DLD1 (cell line): ENCODE results near the gene KLF13.

Source experiments
- in situ Hi-C: cut with HindIII; loops from 2 replicates; pipeline ENCODE4 v1.10.0; 2017; ENCODE audit warnings: low sequenced_read_pairs

The KLF13 gene

DNA sequence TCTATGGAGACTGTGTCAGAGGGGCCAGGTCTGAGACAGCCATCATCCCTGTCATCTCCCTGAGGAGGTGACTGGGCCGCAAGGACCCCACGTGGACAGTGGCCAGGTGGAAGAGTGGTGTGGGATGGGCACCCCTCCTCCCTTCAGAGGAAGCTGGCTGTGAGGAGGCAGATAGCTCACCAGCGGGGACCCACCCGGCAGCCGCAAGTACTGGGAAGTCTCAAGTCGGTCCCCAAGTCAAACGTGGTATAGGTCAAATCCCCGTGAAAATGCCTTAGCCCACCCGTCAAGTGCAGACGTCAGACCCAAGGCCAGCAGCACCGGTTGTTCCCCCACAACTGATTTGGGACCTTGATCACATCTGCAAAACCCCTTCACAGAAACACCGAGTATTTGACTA is 12.3 kb upstream of the KLF13 start:
- in situ Hi-C loops = no loop called here

DNA sequence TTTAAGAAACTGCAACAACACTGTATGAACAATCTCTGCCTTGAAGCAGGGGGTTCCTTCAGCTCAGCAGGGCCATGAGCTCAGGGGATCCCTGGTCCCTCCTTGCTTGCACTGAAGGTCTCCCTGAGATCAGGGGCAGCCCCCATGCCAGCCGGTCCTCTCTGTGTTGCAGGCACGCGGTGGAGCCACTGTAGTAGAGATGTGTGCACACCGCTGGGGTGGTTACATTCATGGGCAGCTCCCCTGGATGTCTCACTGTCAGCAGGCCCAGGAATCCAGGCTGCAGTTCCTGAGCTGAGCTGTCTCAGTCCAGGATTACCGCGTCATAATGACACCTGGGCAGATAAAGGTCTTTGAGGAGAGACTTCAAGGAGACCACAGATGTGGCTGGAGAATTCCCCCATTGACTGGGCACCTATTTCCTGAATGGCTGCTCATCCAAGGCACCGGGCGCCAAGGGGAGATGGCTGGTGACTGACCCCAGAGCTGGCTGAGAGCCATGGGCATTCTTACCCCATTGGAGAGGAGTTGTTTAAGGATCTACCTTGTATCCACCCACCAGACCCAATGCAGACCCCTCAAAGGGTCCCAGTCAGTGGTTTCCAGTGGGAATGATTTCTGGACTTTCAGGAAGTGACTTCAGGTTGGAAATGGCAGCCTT is 10.4 kb upstream of the KLF13 start:
- in situ Hi-C loops = no loop called here

DNA sequence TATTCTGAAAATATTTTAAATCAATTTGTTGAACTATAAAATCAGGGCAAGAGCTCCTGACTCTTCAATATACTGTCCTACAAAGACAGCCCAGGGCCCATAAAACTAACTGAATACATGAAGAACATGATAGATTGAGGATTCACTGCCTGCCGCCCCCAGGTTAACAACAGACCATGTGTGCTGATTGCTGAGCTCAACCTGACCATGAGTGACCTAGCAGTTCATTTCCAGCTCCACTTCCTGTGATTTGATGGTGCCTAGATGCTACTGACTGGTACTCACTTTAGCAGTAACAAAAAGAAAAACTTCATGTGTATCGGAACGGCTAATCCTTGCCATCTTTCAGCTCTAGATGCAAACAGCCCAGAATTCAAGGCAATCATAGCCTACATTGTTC is 9.6 kb upstream of the KLF13 start:
- in situ Hi-C loops = no loop called here

DNA sequence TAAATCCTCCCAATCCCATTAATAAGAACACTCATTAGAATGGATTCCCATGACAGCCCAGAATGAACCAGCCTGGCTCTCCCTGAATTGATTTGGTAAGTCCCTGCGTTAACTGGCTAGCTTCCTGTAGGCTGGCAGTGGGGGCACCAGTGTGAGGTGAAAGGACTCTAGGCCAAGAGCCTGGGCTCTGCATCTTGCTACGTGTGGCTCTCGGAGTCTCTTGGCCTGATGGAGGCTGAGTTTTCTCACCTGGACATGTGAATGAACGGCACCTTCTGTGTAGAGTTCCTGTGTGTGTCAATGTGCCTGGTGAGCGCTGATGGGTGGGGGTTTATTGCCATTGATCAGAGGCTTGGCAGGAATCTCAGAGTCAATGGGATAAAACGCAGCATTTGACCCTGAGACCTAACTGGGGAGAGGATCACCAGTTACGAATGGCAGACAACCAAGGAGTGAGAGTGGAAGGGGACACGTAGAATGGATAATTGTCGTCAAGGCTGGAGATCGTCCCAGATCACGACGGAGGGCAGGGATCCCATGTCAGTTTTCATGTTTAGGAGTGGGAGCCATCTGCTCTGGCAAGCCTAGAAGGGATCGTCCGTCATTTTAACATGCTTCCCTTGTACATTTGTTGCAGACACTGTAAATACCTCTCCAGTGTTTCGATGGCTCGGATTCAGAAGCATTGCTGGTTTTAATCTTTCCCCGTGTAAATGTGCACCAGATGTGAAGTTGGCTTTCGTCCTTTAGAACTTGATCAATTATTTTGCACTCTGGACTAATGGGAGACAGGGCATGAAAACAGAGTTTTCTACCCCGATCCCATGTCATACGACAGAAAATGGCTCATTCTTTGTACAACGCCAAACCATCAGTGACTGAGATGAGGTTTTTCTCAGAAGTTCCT is 9.0 kb upstream of the KLF13 start:
- in situ Hi-C loops = no loop called here

DNA sequence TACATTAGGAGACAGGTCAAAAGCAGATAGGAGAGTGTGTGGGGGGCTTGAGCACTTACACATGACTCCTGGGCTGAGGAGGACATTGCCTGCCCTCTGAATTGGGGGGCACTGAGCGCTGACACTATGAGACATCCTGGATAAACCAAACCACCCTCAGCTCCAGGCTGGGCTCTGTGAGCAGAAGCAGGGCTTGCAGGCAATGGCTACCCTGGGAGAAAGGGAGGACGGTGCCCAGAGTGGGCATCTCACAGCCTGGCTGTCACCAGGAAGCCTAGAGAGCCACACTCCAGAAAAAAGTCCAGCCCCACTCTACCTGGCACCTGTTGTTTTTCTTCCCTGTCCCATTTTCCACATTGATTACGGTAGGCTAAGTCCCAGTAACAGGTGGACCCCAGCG is 8.2 kb upstream of the KLF13 start:
- in situ Hi-C loops = no loop called here

DNA sequence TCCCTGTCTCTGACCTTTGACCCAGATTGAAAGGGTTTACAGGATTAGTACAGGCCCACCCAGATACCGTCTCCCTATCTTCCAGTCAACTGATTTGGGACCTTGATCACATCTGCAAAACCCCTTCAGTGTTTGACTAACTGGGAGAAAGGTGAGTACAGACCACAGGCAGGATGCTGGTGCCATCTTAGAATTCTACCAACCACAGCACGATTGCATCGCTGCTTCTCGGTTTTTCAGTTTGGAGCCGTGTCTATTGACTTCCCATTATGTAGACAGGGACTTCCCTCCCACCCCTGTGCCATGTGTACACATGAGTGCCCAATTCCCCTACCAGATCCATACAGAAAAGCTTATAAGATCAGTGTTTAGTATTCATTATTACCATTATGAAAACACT is 6.6 kb upstream of the KLF13 start:
- in situ Hi-C loops = no loop called here

DNA sequence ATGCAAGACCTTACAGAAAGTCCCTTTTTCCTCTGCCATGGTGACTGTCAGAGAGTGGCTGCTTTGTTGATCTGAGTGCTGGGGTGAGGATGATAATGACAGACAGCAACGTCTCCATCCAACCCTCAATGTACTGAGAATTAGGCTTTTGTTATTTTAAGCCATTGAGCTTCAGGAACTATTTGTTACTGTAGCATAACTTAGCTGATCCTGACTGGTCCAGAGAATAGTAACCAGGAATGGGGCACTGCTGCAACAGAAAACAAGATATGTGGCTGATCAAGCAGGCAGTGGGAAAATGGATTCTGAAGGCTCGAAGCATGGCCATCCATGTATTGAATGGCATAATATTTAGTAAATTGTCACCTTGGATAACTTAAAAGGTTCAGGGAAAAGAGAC is 5.2 kb upstream of the KLF13 start:
- in situ Hi-C loops = no loop called here

DNA sequence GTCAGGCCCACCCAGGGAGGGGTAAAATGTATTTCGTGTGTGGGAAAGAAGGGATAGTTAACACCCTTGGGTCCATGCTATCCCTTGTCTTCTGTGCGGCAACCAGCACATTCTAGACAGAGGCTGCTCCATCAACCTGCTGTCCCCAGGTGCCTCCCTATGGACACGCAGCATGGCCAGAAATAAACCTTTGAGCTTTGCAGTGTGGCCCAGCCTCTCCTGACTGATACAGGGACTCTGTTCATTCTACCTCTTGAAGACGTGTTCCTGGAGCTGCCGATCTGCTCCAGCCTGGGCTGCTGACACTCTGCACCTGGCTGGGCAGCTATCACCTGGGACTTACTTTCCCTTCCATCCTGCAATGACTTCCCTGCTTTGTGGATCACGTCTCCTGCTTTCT is 4.1 kb upstream of the KLF13 start:
- in situ Hi-C loops = no loop called here

DNA sequence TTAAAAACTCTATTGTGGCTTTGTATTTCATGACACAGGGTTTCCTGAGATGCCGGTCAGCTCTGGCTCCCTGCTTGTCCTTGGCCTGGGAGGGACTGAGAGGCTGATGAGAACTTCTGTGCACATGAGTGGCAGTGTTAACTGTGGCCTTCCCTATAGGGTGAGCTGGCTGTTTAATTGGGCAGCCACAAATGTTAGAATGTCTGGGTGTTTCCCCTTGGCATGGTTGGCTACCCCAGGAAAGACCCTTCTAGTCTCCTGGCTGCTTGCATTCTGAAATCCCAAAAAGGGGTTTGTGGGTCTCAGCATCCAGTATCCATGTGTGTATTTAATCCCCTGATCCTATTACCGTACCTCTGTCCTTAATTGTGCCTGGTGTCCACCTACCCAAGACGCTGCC is 3.0 kb upstream of the KLF13 start:
- in situ Hi-C loops = no loop called here

DNA sequence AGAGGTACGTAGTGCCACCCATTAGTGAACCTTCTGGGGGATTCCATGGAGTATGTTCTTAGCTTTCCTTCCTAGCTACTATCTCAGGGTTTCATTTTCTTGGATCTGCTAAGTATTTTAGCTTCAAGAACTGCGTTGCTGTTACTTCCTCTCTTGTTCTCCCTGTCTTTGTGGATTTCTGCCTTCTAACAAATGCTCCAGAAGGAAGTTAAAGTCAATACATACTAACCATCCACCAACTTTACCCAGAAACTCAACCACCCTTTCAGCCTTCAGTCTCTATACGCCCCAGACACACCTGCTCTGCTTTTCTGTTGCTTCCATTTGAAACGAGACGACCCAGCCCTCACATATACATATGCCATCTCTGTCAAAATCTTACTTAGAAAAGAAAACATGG is 2.4 kb upstream of the KLF13 start:
- in situ Hi-C loops = no loop called here

DNA sequence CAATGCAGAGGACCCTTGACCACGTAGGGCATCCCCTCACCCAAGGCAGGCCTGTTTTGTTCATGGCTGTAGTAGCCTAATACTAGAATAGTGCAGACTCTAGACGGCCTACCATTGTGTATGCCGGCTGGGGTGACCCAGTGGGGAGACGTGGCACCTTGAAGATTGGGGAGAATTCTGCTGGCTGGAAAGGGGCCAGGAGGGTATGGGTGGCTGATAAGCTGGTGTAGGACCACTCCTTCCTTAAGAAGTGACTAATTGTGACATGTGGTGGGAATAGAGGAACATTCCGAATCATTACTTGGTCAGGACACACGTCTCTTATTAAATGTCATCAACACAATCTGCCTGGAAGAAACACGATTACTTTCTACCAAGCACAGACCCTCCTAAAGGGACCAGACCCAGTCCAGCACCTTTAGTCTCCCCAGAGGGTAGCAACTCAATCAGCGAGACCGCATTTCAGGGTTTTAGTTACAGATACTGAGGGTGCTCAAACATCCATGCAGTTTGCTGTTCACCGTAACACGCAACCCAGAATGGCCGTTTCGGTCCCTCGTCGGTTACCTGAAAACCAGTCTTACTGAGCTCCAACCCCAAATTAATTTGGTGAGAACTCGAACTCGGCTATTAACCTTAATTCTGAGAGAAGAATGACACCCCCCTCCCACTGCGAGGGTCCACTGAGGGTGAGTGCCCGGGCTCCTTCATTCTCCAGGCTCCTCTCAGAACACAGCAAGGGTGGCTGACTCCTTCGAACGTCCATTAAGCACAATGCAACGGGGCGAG is 1.6 kb upstream of the KLF13 start:
- in situ Hi-C loops = no loop called here

DNA sequence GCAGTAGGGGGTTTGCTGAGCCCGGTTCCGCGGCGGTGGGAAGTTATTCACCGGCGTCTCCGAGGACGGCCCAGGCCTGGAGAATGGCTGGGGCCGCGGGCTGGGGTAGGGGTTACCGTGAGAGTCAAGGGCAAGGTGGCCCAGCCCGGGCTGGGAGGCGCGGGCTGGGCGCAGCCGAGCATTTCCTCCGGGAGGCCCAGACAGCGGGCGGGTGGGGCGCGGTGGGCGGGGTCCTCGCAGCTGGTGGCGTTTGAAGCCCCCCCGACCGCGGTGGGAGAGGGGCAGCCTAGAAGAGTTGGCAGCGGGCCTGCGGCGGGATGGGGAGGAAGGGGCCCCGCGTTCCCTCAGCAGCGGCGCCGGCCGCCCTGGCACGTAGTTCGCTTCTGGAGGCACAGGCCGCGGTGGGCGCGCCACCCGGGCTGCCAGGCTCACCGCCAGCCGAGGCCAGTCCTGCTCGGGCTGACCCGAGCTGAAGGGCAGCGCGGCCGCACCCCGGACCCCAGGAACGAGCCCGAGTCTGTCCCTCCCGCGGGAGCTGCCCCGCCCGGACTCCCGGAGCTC is 960 bp upstream of the KLF13 start:
- in situ Hi-C loops = no loop called here

DNA sequence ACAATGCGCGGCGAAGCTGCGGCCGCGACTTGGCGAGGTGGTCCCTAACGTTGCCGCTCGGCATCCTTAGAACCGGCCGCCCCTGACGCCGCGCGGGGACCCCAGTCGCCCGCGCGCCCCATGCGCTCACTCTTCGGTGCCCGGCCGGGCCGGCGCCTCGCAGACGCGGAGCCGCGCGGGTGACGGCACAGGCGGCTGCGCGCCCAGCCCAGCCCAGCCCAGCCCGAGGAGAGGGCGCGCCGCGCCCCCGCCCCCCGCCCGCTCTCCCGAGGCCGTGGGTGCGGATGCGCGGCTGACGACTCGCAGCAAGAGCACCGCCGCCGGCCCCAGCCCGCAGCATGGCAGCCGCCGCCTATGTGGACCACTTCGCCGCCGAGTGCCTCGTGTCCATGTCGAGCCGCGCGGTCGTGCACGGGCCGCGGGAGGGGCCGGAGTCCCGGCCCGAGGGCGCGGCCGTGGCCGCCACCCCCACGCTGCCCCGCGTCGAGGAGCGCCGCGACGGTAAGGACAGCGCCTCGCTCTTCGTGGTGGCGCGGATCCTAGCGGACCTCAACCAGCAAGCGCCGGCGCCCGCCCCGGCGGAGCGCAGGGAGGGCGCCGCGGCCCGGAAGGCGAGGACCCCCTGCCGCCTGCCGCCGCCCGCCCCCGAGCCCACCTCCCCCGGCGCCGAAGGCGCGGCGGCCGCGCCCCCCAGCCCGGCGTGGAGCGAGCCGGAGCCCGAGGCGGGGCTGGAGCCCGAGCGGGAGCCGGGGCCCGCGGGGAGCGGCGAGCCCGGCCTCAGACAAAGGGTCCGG is 437 bp downstream of the KLF13 start:
- in situ Hi-C loops = no loop called here

DNA sequence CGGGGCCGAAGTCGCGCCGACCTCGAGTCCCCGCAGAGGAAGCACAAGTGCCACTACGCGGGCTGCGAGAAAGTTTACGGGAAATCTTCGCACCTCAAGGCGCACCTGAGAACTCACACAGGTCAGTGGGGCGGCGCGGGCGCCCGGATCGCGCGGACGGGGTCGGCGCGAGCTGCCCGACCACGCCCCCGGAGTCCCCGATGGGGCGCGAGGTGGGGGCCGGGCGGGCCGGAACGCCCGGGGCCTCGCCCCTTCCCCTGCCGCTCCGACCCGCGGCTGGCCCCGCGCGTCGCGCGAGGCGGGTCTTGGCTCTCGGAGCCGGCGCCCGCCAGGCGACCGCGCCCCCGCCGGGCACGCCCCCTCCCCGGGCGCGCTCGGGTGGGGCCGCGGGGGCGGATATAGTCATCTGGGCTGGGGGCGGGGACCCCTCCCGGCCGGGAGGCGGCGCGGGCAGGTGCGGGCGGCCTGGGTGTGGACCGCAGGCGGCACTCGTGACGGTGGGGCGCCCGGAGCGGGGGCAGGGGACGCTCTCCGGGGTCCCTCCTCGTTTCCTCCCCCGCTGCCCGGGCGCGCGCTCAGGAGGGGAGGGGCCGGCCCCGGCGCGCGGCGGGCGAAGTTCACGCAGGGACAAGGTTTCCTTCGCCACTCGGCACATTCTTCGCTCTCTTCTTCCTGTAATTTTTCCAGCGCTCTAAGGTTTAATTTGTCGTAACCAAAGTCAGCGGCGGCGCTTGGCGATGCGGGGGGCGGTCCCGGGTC is 1.2 kb downstream of the KLF13 start:
- in situ Hi-C loops = no loop called here

DNA sequence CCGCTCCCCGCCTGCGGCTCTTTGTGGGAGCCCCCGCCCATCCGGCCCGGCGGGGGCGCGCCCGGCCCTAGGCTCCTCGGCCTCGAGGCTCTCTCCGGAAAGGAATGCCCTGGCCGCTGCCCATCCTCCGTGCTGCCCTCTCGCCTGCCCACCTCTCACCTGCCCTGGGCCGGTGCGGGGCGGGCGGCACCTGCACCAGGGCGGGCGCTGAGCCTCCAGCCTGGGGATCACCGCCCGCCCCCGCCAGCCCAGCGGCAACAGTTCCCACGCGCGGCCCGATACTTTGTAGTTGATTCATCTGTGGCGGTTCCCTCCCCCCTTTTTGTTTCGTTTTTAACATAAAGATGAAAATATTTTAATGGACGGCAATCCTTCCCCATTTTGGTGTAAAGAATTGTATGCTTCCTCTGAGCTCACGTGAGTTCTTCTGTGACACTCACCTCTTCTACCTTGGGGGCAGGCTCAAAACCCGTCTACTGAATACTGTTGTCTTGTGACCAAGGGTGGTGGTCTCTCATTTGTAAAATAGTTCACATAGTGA is 1.9 kb downstream of the KLF13 start:
- in situ Hi-C loops = no loop called here

DNA sequence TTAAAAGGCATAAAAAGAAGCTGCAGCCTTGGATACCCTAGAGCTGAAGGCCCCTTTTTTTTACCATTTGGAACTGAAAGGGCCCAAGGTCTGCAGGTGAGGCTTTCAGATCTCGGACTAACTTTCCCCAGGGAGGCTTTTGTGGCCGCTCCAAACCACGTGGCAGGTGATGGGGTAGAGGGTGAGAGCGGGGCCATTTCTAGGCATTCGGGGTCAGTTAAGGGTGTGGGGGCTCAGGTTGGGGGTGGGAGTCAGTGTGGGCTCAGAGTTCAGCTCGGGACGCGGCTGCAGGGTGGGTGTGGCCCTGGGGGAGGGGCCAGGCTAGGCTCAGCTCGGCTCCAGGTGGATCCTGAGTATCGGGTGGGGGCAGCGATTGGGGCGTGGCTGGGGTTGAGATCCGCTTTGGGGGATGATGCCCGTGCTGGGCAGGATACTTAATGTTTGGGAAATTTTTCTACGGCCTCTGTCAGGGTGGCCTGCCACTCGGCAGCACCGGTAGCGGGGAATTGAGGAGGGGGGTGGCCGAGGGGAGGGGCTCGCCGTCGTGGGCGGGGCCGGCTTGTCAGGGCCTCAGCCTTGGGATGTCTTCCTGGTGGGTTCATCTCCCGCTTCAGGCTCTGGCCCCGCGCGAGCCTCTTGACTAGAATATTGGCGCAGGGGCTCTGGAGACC is 2.5 kb downstream of the KLF13 start:
- in situ Hi-C loops = no loop called here

DNA sequence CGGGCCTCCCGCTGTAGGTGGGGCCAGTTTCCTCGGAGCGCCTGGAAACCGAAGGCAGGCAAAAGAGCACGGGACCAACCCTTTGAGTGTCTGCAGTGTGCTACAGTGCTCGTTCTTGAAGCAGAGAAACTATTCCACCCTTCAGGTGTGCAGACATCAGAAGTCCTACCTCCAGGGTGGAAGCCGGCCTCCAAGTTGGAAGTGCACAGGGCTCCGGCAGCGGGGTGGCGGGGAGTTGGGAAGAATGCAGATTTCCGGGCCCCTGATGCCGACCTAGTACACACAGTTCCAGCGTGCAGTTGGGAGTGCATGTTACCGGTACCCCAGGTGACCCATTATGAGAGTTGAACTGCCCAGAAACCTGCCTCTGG is 3.0 kb downstream of the KLF13 start:
- in situ Hi-C loops = no loop called here

DNA sequence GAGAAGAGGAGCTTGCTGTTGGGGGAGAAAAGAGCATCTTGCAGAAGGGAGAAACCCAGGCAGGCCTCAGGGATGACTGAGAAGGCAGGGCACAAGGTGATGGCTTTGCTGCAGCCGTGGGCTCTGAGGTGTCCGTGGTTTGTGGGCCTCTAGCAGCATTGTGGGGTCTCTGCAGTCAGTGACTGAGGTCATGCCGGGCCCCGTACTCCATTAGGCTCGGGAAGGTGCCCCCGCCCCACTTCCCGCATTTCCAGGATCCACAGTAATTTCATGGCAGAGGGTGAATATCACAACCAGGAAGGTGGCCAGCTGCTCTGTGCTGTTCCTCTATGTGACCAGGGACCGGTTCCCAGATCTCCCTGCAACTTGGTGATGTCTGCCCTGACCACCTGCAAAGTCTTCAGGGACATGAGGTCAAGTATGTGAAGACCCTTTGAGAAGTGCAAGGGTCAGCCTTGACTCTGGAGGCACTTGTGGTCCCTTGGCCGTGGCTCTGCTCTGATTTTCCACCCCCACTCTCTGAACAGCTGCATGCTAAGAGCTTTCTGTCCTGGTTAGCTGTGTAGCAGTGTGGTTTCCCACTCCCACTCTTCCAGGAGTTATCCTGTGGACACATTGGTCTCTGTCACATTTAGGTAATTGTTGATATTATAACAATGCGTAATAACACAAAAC is 3.6 kb downstream of the KLF13 start:
- in situ Hi-C loops = no loop called here

DNA sequence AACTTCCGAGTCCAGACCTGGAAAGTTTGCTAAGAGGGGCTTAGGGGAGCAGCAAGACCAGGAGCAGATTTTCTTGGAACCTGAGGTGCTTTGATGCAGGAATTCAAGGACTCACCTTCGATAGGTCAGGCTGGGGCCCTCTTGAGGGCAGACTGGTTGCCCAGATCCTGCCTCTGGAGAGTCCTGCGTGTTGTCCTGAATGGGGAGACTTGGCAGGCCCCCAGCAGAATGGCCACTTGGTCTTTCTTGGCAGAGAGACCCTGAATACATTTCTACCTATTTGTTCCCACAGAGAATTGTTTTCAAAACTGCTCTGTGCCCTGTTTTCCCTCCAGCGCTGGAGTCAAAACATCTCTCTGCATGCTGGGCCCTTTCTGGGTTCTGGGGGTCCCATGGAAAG is 4.2 kb downstream of the KLF13 start:
- in situ Hi-C loops = no loop called here
